ENCODE measurements around the gene RAB8B. TPM values are rescaled to one million over a fixed set of nuclear protein-coding genes. Genes with fewer than 3 reads are reported as not detected.

Gene RAB8B
- polyA plus RNA-seq, 12 donors: 17.0 to 58.1 (median 22.8) TPM; not detected in 1

GRCh38 chr15:63306492-63307073, 117.2 kb downstream of the RAB8B start:
- DNase-seq: no peak

- DNase-seq: no peak
Observed at GRCh38 chr15:63308491-63308890, 119.1 kb downstream of the RAB8B start.

GRCh38 chr15:63308947-63309346, 119.5 kb downstream of the RAB8B start:
- DNase-seq: no peak

GRCh38 chr15:63310646-63311045, 121.2 kb downstream of the RAB8B start:
- DNase-seq: no peak

- DNase-seq: no peak
Observed at GRCh38 chr15:63312286-63312685, 122.9 kb downstream of the RAB8B start.

- no peak for DNase-seq
Observed at GRCh38 chr15:63313825-63314224, 124.4 kb downstream of the RAB8B start.

- no peak for DNase-seq
Observed at GRCh38 chr15:63314409-63314808, 125.0 kb downstream of the RAB8B start.

Other genes starting within 250 kb of the RAB8B start
- gene TPM1, start 146.9 kb upstream of the RAB8B start, polyA plus RNA-seq (ENCODE audit: insufficient read length in 12 of 12): 1,000 to 10,000 TPM; 1,610 to 7,782 (median 4,394) TPM
- 10 to 100 TPM in 11 of 12 donors, not detected in 1; 16.2 to 35.3 (median 18.4) TPM for gene LACTB, start 67.7 kb upstream of the RAB8B start, polyA plus RNA-seq (ENCODE audit: insufficient read length in 12 of 12)
- 100 to 1,000 TPM in 1 of 12 donors, 10 to 100 TPM in 10, not detected in 1; 46.3 to 248 (median 66.0) TPM for gene RPS27L, start 32.1 kb upstream of the RAB8B start, polyA plus RNA-seq (ENCODE audit: insufficient read length in 12 of 12)
- 10 to 100 TPM in 11 of 12 donors, not detected in 1; 11.4 to 15.1 (median 13.8) TPM for gene APH1B, start 88.0 kb downstream of the RAB8B start, polyA plus RNA-seq (ENCODE audit: insufficient read length in 12 of 12)
- gene CA12, start 192.2 kb downstream of the RAB8B start, polyA plus RNA-seq (ENCODE audit: insufficient read length in 12 of 12): 10 to 100 TPM in 1 of 12 donors, 1 to 10 TPM in 6, under 1 TPM in 4, not detected in 1; 0.88 to 11.3 (median 1.4) TPM